HG03378 (cell line): ENCODE data around the gene TDO2.
"Not testable (repeated sequence)": the region's sequence is repeated elsewhere in the genome, so short reads cannot be mapped to it uniquely, and the experiment has no call there.

Experiments
- ATAC-seq: cut with Tn5 transposase; IDR thresholded peaks from one replicate; pipeline ENCODE4 v1.9.1; 2021; ENCODE audit warnings: mild to moderate bottlenecking, moderate library complexity; ENCODE audit not compliant: unreplicated experiment

Gene TDO2

GRCh38 chr4:155906554-155907247, 3.2 kb downstream of the TDO2 start:
- ATAC-seq, result no peak

- no peak for ATAC-seq
Observed at GRCh38 chr4:155907556-155907955, 4.1 kb downstream of the TDO2 start.

GRCh38 chr4:155908187-155909139, 5.0 kb downstream of the TDO2 start:
- ATAC-seq, result no peak

- ATAC-seq, result no peak
Observed at GRCh38 chr4:155909615-155910226, 6.2 kb downstream of the TDO2 start.

GRCh38 chr4:155911905-155912304, 8.4 kb downstream of the TDO2 start:
- ATAC-seq, result no peak

GRCh38 chr4:155914782-155915181, 11.3 kb downstream of the TDO2 start:
- ATAC-seq, result no peak

GRCh38 chr4:155921597-155921996, 18.1 kb downstream of the TDO2 start:
- ATAC-seq, result no peak

- ATAC-seq, result no peak
Observed at GRCh38 chr4:155924637-155925036, 21.1 kb downstream of the TDO2 start.

- ATAC-seq, result no peak
Observed at GRCh38 chr4:155929833-155930232, 26.3 kb downstream of the TDO2 start.

- no peak for ATAC-seq
Observed at GRCh38 chr4:155930330-155930729, 26.8 kb downstream of the TDO2 start.

- ATAC-seq, result no peak
Observed at GRCh38 chr4:155931634-155932033, 28.1 kb downstream of the TDO2 start.

GRCh38 chr4:155934634-155935033, 31.1 kb downstream of the TDO2 start:
- ATAC-seq, result not testable (repeated sequence)

GRCh38 chr4:155935389-155935986, 32.0 kb downstream of the TDO2 start:
- no peak for ATAC-seq

- ATAC-seq, result no peak
Observed at GRCh38 chr4:155941085-155941790, 37.7 kb downstream of the TDO2 start.

GRCh38 chr4:155941820-155942219, 38.3 kb downstream of the TDO2 start:
- ATAC-seq, result no peak

- ATAC-seq, result no peak
Observed at GRCh38 chr4:155943605-155944291, 40.3 kb downstream of the TDO2 start.

GRCh38 chr4:155944516-155944915, 41.0 kb downstream of the TDO2 start:
- no peak for ATAC-seq

GRCh38 chr4:155946486-155946885, 43.0 kb downstream of the TDO2 start:
- no peak for ATAC-seq

- no peak for ATAC-seq
Observed at GRCh38 chr4:155948541-155948940, 45.0 kb downstream of the TDO2 start.

GRCh38 chr4:155950461-155950860, 47.0 kb downstream of the TDO2 start:
- ATAC-seq, result no peak
